MV-4-11 (cell line): ENCODE measurements around the gene FDXR.

Experiments used
- DNase-seq: peaks from one replicate; lab custom pipeline; 2025; lab: John Stamatoyannopoulos, UW

Gene FDXR

GRCh38 chr17:74898376-74898946 lies 25.7 kb upstream of the FDXR start:
- no peak for DNase-seq

GRCh38 chr17:74893936-74894671 lies 21.3 kb upstream of the FDXR start:
- DNase-seq = no peak

DNA sequence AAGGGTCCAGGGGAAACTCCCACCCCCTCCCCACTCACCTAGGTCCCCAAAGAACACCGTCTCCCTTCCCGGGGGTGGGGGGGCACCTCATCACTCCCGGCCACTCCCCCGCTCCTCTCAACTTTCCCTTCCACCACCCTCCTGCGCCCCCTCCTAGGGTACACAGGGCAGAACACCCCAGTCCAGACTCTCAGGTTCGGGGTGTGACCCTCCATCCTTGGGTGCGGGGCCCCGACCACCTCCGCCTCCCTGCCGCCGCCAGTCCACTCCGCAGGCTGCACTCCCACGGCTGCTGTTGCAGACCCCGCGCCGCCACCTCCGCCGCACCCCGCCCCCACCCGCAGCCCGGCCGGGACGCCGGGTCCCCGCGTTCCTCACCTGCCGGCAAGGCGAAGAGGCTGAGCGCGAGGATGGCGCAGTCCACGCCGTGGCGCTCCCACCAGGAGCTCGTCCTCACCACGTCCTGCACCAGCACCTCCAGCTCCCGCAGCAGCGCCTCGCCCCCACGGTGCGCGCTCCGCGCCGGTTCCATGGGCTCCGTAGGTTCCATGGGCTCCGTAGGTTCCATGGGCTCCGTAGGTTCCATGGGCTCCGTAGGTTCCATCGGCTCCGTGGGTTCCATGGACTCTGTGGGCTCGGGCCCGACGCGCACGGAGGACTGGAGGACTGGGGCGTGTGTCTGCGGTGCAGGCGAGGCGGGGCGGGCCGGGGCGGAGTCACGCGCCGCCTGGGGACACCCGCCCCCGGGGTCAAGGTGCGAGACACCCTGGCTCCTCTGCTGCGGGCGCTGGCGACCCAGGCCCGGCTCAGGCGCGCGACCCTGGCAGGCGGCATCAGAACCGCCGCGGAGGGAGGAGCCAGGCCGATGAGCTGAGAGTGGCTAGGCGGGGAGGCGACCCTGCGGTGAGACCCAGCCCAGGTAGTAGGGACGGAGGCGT lies 20.4 kb upstream of the FDXR start, which contains the start of gene FADS6:
FADS6 (minus strand) TSS at position 660 of the 938 bp plus-strand sequence; CDS start at position 622, 38 bp downstream.
- DNase-seq = no peak

DNA sequence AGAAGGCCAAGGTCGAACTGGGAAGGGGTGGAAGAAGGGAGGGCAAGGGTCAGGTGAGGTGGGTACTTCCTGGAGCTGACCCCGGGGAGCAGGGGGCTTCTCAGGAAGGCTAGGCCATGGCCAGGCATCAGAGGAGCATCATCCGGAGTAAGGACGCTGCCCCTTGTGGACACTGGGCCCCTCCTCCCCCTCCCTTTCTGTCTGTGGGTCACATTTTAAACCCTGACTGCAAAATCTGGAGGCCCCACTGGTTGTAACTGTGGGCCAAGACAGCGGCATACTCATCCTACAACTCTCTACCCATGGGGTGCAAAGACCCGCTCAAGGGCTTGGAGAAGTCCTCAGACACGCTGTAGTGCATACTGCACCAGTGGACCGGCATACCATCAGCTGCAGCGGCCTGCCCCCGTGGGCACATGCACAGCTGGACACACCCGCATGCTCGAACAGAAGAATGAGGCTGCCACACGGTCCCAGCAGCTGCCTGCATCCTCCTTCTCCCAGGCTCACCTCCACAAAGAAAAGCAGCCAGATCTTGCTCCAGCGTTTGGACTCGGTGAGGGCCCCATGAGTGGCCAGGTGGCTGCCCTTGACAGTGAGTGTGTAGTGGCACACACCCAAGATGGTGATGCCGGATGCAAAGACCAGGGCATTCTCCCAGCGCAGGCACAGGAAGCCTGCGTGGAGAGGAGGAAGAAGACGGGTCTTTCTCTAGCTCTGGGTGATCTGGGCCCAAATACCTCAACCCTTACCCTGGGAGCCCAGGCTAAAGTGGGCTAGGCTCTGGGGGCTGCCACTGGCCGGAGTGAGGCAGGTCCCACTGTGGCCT lies 19.4 kb upstream of the FDXR start:
- no peak for DNase-seq

- DNase-seq = no peak
Observed at GRCh38 chr17:74890554-74890953, 17.8 kb upstream of the FDXR start.

GRCh38 chr17:74888469-74888868 lies 15.7 kb upstream of the FDXR start:
- DNase-seq = no peak

DNA sequence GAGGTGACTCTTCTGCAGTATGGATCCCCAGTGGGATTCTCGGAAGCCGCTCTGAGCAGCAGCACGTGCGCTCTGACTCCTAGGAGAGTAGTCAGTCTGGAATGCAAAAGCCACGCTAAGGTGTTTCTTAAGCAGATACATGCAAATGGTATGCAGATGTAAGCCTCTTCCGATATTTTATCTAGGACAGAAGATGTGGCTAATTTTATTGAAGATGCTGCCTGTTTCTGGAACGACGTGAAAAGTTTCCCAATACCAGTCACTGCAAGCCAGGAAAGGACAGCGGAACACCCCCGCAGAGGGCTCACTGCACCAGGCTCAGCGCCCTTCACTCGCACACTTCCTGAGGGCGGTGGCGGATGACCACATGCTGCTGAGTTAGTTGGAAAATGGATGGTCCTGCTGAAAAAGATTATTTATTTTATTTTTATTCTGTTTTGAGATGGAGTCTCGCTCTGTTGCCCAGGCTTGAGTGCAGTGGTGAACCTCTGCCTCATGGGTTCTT lies 10.5 kb upstream of the FDXR start:
- peak; percentile 46 for DNase-seq

DNA sequence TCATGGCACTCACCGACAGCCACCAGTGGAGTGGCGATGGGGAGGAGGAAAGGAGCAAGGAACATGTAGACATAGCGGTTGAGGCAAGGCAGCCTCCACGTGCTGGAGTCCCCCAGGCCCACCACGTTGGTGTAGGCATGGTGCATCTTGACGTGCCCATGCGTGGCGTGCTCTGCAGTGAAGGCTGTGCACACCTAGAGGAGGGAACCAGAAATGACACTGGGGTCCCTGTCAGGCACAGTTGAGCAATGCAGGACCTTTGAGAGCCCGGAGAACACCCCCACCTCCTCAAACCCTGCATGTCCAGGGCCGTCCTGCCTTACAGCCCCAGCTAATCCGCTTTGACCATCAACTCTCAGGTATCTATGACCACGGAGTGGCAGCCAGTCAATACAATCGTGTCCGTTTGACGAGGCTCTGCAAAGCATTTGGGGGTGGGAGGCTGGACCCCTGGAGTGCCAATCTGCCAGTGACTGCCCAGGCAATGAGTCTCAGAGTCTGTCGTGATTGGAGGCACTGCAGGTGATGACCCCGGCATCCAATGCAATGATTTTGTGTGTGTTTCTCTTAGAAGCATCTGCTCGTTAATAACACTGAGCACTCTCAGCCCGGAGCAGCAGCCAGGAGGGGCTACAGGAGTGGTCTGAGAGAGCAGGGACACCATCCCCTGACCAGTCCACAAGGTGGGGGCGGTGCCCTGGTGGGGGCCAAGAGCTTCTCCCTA lies 9.9 kb upstream of the FDXR start:
- DNase-seq = no peak

DNA sequence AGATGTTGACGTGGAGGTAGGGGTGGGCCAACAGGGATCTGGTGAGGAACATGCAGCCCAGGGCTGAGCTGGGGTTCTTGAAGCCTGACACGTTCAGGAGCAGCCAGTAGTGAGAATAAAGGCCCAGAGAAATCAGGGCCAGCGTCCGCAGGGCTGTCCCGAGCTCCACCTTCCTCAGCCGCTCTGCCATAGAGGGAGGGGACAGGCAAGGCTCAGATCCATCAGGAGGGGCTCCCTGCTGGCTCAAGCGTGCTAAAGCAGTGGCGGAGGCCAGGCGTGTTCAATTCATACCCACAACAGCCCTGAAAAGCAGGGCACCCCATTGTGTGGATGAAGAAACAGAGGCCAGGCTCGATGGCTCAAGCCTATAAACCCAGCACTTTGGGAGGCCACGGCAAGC lies 8.3 kb upstream of the FDXR start:
- no peak for DNase-seq

GRCh38 chr17:74879308-74879707 lies 6.5 kb upstream of the FDXR start:
- DNase-seq = no peak

DNA sequence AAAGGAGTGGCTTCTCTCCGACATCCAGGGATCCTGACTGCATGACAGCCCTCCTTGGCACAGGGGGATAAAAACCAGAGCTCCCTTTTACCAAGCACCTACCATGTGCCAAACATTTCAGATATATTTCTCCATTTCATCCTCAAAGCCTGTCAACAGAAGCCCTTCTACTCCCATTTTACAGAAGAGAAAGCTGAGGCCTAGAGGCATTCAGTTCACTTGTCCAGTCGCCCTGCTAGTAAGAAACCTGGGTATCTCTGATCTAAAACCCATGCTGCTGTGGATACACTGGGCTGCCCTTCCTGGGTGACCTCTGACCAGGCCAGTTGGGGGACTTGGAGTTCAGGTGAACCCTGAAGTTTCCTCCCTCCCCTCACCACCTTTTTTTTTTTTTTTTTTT lies 5.9 kb upstream of the FDXR start:
- DNase-seq = no peak

- no peak for DNase-seq
Observed at GRCh38 chr17:74877592-74878548, 5.1 kb upstream of the FDXR start.

DNA sequence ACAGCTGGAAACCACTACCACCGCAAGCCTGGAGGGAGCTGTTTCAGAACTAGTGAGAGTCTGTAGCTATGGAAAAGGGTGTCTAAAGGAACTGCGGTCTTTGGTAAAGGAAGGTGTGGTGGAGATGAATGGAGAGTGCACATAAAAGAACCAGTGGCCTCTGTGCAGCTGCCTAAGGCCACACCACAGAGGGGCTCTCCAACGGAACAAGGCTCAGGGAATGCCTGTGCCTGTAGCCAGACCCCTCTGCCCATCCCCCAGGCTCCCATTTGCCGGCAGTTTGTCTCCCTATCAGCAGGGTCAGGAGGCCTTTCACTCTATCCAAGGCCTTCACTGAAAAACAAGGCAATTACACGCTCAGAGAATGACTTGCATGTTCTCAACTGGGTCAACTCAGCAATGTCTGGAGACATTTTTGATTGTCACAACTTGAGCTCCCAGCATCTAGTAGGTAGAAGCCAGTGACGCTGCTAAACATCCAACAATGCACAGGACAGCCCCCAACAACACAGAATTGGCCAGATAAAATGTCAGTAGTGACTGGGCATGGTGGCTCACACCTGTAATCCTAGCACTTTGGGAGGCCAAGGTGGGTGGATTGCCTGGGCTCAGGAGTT lies 3.3 kb upstream of the FDXR start:
- no peak for DNase-seq

DNA sequence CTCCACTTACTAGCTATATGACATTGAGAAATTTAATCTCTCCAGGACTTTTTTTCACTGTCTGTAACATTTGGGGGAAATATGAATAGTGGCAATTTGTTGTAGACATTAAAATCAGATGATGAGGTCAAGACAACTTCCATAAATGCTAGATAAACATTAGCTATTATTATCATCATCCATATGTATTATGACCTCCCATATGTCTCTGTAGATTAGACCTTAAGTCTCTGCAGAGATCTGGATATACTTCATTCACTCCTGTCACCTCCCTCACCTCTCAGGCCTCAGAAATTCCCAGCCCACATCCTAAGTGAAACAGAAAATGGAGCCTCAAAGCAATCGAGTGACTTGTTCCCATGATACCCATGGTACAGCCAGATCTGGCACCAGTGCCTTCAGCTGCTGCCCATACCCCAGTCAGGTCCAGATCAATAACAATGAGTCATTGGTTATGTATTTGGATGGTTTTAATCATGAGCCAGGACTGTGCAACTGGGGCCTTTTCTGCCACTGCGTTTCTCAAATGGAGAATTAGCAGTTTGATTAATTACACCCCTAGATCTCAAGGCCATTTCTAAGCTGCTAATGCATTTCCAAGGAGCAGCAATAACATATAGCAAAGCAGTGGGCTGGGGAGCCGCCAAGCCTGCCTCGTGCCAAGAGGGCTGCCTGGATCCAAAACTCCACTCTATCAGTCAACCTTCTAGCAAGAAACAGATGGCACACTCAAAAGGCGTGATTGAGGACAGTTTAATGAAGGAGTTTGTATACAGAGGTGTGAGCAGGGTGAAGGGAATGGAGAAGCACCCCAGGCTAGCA lies 2.6 kb upstream of the FDXR start:
- no peak for DNase-seq

GRCh38 chr17:74874615-74875037 lies 1.8 kb upstream of the FDXR start:
- DNase-seq = no peak

DNA sequence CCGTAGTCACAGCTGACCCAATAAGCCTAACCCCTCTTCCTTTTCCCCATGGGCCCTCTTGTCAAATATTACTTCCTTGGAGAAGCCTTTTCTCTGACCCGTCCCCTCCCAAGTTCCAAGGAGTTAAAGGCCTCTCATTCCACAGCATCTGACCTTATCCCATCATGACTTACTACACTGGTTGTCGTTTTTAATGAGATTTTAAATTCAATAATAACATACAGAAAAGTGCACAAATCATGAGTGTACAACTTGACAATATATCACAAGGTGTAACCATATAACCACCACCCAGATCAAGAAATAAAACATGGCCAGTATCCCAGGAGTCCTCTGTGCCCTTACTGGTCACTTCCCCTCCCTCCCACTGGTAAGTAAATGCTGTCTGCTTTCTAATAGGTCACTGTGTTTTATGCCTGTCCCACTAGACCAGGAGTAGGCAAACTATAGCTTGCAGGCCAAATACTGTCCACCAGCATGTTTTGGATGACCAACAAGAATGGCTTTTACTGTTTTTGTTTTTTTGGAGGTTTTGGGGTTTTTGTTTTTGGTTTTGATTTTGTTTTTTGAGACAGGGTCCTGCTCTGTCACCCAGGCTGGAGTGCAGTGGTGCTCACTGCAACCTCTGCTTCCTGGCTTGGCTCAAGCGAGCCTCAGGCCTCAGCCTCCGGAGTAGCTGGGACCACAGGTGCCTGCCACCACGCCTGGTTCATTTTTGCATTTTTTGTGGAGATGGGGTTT lies 1.2 kb upstream of the FDXR start:
- DNase-seq = no peak

DNA sequence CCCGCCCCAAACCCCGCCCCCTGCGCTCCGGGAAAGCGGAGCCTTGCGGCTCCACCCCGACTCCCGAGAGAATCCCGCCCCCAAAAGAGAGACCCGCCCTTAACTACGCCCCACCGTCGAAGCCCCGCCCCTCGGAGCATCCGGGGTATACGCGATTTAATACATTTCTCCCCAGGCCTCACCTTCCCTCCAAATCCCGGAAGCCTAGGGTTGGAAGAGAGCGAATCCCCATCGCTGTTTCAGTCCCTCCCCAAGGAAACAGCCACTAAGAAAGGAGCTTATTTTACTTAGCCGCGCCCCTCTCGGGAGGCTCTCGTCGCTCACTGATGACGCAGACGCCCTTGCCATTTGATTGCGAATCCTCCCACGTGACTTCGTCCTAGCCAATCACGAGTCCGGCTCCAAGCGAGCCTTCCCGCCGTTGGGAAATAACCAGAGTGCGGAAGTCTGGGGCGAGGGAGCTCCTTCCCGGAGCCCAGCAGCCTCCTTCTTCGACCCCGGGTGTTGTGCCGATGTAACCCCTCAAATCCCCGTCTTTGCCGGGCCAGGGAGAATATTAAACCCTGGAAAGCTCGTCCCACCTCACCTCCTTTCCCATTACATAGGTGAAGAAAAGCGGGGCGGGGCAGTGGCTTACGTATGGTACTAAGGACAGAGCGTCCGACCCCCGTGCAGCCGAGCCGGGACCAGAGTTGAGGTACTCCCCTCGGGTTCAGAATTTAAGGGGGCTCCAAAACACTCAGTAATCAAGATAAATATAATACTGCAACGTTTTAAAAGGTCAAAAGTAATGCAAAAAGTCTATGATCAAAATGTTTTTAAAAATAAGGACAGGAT lies 461 bp upstream of the FDXR start:
- DNase-seq = peak; percentile 100
